HCEC 1CT (cell line): ENCODE data around the gene CACNA2D3.

Experiments
- DNase-seq: peaks from one replicate; pipeline ENCODE4 v3.0.0-alpha.2; 2017

CACNA2D3 gene

DNA sequence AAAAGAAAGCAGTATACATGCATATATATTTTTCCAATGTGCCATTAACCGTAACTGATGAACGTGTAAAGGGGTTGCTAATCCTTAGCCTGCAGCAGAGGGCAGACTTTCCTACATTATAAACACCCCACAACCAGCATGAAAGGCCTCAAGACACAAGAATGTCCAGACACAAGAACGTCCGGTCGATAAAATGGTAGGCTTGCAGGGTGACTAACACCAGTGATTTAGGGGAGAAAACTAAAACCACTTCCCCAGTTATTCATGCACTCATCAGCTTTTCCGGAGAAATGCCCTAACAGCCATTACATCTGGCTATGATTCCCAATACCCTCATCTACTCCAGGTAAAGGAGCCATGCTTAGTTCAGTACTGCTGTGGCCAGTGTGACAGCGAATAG is 748.1 kb downstream of the CACNA2D3 start:
- DNase-seq = peak; percentile 98

DNA sequence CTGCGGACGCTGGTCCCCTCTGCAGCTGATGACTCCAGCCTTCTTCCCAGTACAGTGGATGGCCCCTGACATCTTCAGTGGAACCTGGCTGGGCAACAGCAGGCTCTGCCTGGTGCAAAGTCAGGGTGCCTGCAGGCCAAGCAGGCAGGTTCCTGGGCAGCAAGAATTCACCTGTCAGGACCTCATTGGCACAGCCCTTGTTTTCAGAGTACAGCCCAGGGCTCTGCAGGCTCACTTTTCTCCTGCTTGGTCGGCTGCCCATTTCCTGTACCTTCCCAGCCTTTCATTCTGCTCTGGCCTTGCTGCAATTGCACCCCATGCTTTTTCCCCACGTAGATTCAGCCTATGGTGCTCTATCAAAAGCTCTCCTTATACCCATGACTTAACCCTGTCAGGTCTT is 749.5 kb downstream of the CACNA2D3 start:
- DNase-seq = no peak

DNA sequence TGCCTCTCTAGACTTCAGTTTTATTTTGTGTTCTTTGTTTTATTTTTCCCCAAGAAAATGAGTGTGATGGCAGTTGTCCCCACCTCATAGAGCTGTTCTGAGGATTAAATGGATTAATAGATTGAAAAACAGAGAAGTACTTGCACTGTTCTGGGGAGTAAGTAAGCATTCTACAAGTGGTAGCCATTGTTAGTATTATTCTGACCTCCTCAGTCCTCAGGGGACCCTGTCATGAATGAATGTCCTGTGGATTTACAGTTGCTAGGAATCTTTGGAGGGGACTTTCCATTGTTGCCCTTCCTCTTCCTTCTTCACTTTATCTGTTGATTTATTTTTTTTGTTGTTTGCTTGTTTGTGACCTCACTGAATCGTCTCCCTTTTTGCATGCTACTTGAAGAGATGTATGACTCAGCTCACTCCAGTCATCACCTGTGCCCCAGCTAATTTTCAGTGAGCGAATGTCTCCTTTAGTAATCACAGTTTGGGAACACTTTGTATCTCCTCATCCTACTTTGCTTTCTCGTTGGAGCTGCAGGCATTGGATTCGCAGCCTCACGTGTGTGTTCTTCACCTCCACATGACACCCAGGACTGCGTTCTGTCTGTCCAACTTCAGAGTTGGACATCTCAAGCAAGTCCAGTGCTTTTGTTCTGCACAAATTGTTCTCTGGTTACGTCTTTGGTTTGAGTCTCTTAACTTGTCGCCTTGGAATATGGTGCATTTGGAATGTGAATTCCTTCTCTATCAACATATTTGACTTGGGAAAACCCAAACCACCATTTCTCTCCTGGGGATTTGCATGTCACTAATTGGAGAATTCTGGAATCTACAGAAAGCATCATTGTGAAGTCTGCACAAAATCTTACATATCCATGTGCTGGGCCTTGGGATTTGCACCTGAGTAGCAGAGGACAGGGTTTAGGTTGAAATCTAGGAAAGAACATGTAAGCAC is 751.0 kb downstream of the CACNA2D3 start:
- DNase-seq = no peak

DNA sequence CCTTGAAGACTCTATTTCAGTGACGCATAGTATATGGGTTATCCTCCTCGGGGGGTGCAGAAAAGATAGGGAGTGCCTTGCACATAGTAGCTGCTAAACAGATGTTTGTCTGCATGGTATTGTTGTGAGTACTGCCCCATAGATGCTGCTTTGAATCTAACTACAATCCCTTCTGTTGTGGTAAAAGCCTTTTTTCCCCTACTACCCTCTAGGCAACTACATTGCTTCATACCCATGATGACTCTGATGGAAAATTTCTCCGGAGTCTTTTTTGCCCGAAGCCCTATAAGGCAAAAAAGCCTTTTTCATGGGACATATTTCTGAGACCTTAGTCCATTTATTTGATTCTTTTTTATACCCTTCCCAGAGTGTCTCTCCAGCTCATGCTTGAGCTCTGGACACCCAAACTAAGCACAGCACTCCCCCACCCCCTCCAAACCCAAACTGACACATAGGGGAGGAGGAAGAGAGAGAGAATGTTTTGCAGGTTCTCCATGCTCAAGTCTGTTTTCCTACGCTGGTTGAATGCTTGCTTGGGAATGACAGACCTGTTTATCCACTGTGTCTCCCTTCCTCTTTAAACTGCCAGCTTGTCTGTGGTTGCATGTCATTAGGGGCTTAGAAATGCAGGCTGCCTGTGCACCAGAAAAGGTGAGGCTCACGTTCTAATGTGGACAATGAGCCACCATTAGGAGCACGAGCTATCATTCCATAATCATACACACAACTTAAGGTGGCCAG is 752.6 kb downstream of the CACNA2D3 start:
- DNase-seq = no peak

DNA sequence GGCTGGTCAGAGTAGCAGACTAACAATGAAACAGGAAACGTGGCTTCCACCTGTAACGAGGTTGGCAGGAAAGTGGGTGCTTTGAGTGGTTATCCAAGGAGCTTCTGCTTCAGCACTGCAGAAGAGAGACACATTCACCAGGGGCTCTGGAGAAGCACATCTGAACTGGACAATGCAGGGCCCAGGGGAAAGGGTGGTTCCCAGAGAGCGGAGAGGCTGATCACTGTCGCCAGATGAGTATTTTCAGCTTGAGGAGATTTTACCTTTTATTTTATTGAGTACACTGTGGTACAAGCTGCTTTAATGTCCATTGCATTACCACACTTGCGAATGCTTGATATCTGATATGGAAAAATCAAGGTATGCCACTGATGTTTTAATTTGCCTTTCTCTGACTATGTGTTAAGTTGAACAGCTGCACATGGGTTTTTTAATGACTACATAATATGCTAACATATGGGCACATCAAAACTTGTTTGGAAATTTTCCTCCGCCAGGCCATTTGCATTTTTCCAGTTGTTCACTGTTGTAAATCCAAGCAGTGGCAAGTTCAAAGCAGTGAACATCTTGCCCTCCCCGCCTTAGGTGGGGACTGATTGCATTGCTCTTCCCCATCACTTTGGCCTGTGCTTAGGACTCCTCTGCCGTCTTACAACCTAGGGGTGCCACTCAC is 753.4 kb downstream of the CACNA2D3 start:
- DNase-seq = no peak

DNA sequence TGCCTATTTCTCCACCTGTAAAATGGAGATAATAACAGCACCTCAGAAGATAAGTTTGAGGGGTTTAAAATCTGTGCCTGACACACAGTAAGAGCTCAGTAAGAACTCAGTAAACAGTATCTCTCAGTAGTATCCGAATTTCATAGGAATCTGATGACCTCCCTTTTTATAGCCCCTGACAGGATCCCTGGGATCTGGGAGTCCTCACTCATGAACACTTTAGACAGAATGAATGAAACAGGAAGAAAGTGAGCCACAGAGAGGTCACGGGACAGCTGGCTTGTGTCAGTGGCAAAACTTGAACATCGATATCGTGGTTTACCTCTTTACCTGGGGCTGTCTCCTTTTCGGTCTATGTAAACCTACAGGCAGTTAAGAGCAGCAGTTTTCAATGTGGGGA is 754.3 kb downstream of the CACNA2D3 start:
- DNase-seq = no peak

DNA sequence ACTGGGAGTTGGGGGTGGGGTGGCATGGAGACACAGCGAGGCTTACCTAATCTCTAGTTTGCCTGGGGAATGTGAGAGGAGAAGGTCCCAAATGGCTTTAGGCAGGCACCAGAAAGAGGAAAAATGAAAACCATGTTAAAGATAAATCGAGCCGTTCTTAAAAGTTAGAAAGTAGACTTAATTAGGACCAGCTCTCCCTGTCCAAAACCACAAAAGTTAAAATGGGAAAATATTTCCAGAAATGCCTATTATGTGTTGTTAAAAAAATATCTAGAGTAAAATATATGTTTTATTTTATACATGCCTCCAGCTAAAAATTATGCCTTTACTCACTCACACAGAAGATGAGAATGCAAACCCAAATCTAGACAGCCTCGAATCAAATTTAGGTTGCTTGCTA is 755.4 kb downstream of the CACNA2D3 start:
- DNase-seq = no peak

DNA sequence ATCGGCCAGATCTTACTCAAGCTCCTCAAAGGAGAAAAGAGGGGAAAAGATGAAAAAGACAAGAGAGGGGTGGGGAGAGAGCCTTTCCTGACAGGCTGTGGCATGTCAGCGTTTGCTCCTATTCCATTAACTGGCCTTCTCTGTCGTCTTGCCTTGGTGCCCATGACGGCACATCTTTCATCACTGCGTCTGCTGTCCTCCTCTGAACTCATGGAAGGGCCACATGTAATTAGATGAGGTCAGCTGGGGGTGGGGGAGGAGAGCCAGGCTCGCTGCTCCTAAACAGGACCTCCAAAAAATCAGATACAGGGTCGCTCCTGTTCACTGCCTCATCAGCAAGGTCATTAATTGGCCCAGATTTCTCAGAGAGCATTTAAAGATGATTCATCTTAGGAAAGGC is 755.8 kb downstream of the CACNA2D3 start:
- DNase-seq = no peak

DNA sequence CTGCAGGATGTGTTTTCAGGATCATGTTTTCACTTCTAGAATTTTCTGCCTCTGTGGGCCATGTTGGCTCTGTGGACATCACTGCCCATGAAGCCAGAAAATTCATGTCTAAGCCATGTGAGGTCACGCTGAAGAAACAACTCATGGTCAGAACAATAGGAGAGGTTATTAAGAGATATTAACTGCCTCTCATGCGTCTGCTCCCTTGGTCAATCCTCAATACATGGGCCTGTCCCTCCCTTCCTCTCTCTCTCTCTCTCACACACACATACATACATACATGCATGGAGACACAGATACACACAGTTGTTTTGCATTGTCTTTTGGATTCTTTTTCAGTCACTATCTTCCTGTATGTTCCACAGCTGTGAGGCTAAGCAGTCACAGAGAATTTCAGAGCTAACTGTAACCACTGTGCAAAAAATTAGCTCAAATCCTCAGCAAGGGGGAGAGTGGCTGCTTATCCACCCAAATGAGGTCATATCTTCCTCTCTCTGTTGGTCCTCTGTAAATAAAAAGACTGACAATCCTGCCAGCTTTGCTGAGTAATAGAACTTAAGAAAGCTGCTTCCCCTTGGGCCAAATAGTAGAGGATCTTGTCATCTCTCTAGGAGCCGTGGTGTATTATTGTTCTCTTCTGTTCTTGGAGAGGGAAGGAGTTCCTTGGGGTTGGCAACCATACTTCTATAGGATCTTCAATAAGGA is 759.9 kb downstream of the CACNA2D3 start:
- DNase-seq = peak; percentile 86

DNA sequence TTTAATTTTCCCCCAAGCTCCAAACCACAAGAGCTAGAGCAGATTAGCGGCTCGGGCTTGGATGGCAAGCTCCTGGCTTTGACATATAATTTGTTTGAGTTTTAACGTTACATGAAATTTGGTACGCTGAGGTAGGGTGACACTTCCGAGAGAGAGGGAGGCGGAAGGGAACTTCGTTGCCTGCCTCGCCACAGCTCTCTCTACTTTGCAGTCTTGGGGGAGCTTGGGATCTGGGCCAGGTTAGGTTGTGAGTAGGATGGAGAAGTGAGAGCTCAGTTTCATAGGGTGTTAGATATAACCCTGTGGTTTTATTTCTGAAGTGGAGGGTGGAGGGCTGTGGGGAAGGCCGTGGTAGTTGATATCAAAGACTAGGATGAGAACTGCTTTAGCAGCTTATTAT is 765.8 kb downstream of the CACNA2D3 start:
- no peak for DNase-seq

DNA sequence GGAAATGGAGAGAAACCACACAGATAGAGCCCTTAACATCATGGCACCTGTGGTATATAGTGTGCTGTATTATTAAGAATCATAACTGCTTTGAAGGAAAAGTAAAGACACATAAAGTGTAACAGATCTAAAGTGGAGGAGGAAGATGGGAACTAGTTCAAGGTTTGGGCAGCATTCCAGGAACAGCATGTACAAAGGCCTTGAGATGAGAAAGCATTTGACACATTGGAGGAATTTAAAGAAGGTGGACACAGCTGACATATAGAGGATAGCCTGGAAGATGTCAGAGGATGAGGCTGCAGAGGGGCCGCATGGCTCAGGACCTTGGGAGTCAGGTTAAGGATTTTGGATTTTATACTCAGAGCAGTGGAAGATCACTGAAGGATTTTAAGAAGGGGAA is 766.5 kb downstream of the CACNA2D3 start:
- DNase-seq = peak; percentile 27

DNA sequence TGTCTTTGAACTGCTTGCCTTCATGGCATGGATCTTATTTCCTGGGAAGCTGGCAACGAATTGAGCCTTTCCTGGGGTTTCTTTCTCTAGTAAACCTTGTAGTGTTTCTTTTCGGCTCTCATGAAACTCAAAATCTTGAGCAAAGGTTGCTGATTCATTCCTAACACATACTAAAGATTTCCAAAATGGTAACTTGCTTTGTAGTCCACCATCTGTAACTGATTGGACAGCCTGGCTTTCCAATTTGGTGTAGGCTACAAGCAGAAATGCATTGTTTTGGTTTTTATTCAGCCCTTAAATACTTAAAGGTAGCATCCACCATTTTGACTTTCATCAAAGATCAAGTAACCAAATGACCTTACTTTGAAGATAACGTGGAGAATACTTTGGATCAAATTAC is 767.4 kb downstream of the CACNA2D3 start:
- DNase-seq = no peak

DNA sequence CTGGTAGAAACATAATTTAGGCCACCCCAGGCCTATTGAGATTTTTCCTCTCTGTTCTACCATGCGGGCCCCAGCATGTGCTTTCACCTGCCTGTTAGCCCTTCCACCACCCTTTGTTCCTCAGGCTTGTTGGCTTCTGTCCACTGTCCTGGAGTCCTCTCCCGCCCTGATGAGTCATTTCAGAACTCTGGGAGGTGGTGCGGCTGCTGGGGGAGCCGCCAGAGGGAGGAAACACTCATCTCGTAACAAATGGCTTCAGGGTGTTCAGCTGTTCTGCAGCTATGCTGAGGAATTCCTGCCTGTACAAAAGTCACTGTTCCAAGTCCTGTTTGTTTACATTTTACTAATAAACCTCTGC is 769.2 kb downstream of the CACNA2D3 start:
- peak; percentile 92 for DNase-seq

DNA sequence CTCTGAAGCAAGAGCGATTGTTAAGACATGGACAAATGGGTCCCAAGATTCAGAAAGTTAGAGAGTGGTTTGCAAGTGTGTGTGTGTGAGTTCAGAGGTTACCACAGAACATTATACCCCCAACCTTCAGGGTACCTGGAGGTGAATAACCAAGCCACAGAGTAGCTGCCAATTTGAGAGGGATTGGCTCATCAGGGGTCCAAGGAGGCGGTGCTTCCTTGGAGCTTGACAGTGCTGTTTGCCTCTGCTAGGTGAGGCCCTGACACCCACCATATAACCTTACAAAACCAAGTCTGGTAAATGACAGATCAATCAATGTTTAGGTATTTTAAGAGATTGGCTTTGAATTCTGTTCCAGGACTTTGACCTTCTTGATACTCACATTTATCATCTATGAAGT is 769.8 kb downstream of the CACNA2D3 start:
- no peak for DNase-seq

DNA sequence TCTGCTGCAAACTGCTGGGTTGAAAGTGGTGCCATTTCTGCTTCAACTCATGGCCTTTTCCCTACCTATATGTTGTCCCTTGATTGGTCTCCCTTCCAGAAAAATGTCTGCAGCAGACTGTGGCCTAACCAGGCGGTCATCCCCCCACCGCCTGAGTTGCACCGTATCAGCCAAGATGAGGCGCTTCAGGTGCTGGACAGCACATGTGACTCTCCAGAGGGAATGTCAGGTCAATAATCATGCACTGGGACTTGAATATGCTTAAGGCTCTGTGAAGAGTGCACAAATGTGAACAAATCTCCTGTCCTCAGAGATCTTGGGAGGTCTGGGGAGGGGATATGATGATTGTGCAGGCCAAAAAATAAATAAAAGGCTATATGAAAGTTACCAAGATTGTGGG is 773.3 kb downstream of the CACNA2D3 start:
- DNase-seq = no peak

DNA sequence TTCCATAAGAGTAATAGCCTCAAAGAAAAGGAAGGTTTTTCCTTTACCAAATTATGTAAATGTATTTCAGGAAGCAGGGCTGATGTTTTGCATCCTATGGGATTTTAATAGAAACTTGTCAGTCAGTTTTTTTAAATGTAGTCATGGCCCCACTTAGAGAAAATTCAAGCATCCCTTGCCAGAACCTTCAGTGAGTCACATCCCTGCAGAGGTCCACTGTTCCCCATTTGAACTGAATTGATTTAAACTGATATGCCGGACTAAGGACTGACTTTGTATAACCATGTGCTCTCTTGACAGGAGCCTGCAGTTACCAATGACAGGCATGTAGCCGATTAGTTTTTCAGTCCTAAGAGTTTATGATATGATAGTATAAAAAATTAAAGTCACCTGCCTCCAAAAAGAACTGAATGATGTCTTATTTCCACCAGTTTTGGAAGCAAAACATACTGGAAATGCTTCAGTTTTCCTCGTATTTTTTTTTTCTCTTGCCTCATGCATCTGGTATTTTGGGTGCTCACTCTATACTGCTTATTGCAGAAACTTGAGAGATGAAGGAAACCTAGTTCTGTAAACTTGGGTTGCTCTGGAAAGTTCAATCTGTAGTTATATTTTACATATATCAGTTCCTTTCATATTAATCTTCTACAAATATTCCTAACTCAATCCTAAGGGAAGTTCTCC is 774.8 kb downstream of the CACNA2D3 start:
- peak; percentile 77 for DNase-seq

DNA sequence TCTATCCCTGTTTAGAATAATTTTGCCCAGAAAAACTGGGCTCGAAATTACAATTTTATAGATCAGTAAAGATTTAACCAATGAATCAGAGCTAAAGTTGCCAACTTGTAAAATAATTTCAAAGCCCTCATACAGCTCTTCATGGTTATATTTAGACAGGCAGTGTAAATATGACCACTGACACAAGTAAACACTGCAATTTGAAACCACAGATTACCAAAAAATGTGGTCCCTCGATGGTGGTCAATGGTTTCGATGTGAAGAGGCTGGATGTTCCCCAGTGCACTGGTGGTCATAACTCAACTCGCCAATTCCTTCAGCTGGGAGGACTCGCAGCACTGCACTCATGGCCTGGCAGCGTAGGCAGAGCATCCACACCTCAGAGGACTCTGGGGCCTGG is 776.9 kb downstream of the CACNA2D3 start:
- DNase-seq = no peak

DNA sequence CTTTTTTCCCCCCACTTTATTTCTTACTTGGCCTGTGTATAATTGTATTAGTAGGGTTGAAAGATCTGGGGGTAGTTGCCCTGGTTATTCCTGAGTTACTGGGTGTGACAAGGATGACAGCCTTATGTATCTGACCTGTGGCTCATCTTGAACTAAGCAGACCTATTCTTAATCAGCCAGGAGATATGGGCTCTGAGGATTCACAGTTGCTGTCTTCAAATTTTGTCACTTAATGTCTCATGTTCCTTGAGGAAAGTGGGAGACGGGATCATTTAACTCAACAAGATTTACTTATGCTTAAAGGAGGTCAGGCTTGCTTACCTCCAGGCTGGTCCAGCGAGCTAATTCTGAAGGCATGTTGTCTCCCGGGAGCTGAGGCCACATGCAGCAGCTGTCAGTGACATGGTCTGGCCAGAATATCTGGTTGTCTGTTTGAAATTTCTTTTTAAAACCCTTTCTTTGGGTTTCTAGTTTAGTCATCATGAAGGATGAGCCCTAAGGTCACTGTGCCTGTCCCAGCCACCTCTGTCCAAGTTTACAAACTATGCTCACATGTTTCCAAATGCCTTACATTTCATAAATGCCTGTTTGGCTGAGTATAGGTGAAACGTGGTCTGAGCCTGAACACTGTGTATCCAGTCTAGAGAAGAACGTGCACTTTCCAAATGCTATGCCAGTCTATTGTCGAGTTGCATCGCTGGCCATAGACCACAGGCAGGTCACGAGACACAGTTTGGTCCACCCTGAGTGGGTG is 778.7 kb downstream of the CACNA2D3 start:
- no peak for DNase-seq

DNA sequence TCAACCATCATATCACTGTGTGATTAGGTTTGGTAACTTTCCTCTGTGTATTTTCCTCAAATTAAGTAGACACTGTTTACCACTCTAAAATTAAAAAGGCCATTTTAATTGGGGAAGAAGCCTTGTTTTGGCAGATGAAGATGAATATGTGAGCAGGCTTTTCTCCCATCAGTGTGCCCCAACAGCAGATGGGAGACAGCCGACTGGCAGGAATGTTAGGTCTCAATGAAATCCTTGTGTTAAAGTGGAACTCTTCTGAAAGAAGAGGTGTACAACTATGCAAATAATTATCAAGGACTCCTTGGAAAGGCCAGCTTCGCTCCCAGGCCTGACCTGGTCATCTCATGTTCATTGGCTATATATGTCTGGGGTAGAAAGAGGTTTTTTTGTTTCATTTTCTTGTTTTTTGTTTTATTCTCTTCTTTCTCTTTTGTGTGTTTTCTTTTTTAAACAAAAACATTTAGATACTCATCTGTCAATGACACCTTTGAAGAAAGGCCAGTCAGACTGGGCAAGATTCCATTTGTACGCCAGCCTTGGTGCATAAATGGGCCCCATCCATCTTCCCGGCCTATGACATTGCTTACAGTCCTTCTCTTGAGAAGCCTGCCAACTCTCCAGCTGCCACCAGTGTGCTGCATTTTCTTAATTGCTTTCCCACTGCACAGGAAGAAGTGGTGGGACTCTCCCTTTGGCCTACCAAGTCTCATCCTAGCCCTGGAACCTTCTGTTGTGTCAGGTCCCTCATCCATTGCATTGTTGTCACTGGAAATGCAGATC is 779.7 kb downstream of the CACNA2D3 start:
- DNase-seq = no peak

DNA sequence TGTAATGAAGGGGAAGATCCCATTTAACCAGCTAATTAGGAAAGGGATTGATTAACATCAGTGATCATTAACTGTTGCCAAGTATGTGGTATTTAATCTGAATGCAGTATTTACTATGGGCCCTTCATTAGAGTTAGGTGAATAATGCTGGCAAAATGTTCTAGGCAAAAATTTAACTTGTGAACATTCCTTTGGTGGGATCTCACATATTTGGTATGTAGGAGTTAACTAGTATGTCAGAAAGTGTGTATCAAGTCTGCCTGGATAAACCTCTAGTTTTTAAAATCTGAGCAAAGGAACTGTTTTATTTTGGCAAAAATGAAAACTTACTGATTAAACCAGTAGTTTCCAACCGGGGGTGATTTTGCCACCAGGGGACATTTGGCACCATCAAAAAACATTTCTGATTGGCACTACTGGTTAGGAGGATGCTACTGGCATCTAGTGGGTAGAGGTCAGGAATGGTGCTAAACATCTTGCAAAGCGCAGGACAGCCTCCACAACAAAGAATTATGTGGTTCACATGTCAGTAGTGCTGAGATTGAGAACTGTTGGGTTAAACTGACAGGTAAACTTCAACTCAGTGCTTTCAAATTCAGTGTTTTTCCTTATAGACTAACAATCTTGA is 783.0 kb downstream of the CACNA2D3 start:
- DNase-seq = peak; percentile 53
